Measurements from ENCODE around the gene ZNF441.
A peak's percentile ranks its signal among the peaks of the same experiment; 100 is the strongest.

ZNF441 gene

DNA sequence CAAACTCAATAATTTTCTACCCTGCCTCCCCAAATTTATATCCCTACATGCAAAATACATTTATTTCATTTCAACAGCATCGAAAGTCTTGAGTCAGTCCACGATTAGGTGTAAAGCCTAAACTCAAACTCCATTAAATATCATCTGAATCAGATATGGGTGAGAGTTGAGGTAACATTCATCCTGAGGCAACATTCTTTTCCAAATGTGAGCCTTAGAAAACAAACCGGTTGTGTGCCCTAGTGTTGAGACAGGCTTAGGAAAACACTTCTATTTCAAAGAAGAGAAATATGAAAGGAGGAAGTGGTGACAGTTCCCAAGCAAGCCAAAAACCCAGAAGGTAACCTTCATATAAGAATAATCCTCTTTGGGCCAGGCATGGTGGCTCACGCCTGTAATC, 12.1 kb upstream of the ZNF441 start:
- H3K4me1 ChIP-seq (ENCODE audit: control insufficient read depth, insufficient read depth, low read length): no peaks in the 10 kb centered on the region
- ChIA-PET POLR2A (no interaction called here), CTCF (no interaction called here)
- TF ChIP-seq TRIM28 (IDR thresholded peaks at IDR 0.05; ENCODE audit: borderline replicate concordance, low read length) (no peak), ZBTB26 (tag by site-specific recombination; optimal IDR thresholded peaks at IDR 0.05) (no peak), HOXA7 (CRISPR knock-in tag; IDR thresholded peaks at IDR 0.05; ENCODE audit: borderline replicate concordance) (no peak), ZNF155 (tag by site-specific recombination; IDR thresholded peaks at IDR 0.05) (no peak), ZNF416 (tag by site-specific recombination; IDR thresholded peaks at IDR 0.05) (no peak), ZNF16 (tag by site-specific recombination; IDR thresholded peaks at IDR 0.05; ENCODE audit: low read depth) (no peak), EGR2 (tag by site-specific recombination; IDR thresholded peaks at IDR 0.05; ENCODE audit: low read depth) (no peak), ZNF837 (tag by site-specific recombination; IDR thresholded peaks at IDR 0.05) (no peak), ZNF621 (tag by site-specific recombination; IDR thresholded peaks at IDR 0.05) (no peak), ZNF791 (tag by site-specific recombination; IDR thresholded peaks at IDR 0.05) (no peak), ZNF354C (tag by site-specific recombination; IDR thresholded peaks at IDR 0.05; ENCODE audit: borderline replicate concordance, low read depth) (no peak), WT1 (tag by site-specific recombination; IDR thresholded peaks at IDR 0.05) (no peak), ZNF23 (tag by site-specific recombination; IDR thresholded peaks at IDR 0.05; ENCODE audit: borderline replicate concordance) (no peak), ZNF175 (tag by site-specific recombination; IDR thresholded peaks at IDR 0.05) (no peak), ZNF558 (tag by site-specific recombination; IDR thresholded peaks at IDR 0.05) (no peak), ZNF146 (tag by site-specific recombination; IDR thresholded peaks at IDR 0.05) (no peak), REPIN1 (tag by site-specific recombination; IDR thresholded peaks at IDR 0.05; ENCODE audit: low read depth) (no peak), ZNF473 (tag by site-specific recombination; IDR thresholded peaks at IDR 0.05) (no peak)
- TF ChIP-seq, protein P1, sequence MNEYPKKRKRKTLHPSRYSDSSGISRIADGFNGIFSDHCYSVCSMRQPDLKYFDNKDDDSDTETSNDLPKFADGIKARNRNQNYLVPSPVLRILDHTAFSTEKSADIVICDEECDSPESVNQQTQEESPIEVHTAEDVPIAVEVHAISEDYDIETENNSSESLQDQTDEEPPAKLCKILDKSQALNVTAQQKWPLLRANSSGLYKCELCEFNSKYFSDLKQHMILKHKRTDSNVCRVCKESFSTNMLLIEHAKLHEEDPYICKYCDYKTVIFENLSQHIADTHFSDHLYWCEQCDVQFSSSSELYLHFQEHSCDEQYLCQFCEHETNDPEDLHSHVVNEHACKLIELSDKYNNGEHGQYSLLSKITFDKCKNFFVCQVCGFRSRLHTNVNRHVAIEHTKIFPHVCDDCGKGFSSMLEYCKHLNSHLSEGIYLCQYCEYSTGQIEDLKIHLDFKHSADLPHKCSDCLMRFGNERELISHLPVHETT (tag by site-specific recombination; IDR thresholded peaks at IDR 0.05): no peak
- TF ChIP-seq, protein P2, sequence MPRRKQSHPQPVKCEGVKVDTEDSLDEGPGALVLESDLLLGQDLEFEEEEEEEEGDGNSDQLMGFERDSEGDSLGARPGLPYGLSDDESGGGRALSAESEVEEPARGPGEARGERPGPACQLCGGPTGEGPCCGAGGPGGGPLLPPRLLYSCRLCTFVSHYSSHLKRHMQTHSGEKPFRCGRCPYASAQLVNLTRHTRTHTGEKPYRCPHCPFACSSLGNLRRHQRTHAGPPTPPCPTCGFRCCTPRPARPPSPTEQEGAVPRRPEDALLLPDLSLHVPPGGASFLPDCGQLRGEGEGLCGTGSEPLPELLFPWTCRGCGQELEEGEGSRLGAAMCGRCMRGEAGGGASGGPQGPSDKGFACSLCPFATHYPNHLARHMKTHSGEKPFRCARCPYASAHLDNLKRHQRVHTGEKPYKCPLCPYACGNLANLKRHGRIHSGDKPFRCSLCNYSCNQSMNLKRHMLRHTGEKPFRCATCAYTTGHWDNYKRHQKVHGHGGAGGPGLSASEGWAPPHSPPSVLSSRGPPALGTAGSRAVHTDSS (tag by site-specific recombination; IDR thresholded peaks at IDR 0.05): no peak
- H3K4me3 ChIP-seq (ENCODE audit: low read depth, low read length): no peak overlapping the region
- H3K9me3 ChIP-seq (ENCODE audit: control insufficient read depth, insufficient read depth, low read depth, low read length): no peaks in the 10 kb centered on the region
- H3K27ac ChIP-seq (ENCODE audit: extremely low read depth, low read depth, low read length): no peak overlapping the region
- no peaks in the 10 kb centered on the region for H3K36me3 ChIP-seq (ENCODE audit: control insufficient read depth in 2 of 2, insufficient read depth in 1 of 2, low read length in 2 of 2)

DNA sequence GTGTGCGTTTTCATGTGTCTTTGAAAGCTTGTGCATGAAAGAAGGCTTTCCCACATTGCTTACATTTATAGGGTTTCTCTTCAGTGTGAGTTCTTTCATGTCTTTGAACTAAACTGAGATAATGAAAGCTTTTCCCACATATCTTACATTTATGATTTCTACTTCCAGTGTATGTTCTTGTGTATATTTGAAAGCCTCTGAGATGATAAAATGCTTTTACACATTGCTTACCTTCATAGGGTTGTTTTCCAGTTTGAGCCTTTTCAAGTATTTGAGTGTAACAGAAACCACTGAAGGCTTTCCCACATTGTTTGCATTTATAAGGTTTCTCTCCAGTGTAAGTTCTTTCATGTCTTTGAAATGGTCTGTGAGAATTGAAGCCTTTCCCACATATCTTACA, 9.8 kb upstream of the ZNF441 start:
- Histone ChIP-seq H3K4me3 (ENCODE audit: low read depth, low read length) (no peak overlapping the region), H3K27ac (ENCODE audit: extremely low read depth, low read depth, low read length) (no peak overlapping the region), H3K4me1 (ENCODE audit: control insufficient read depth, insufficient read depth, low read length) (no peaks in the 10 kb centered on the region), H3K36me3 (ENCODE audit: control insufficient read depth in 2 of 2, insufficient read depth in 1 of 2, low read length in 2 of 2) (no peaks in the 10 kb centered on the region), H3K9me3 (ENCODE audit: control insufficient read depth, insufficient read depth, low read depth, low read length) (no peaks in the 10 kb centered on the region)
- TF ChIP-seq ZNF211 (tag by site-specific recombination; IDR thresholded peaks at IDR 0.05; ENCODE audit: low read depth) (no peak), SETDB1 (IDR thresholded peaks at IDR 0.05; ENCODE audit: insufficient read length, low read length) (peak; percentile 95)
- CTCF ChIA-PET: interaction anchor here (0.8 kb wide), 1 partner anchor 41 kb away, joined by 3 read pairs; the partner anchor contains the start of gene ZNF491
- POLR2A ChIA-PET: no interaction called here

All from HEK293 (cell line).